Lower leg skin (tissue), 4 donors: ENCODE data around the gene WNT5B. TPM values are rescaled to one million over a fixed set of nuclear protein-coding genes. Genes with fewer than 3 reads are reported as not detected.

Source experiments
- DNase-seq, 2 donors: peaks; one replicate each; pipeline ENCODE4 v3.0.0-alpha.2; 2019; ENCODE audit warnings: low spot score in 2 of 2
- H3K4me3 ChIP-seq: fragments of 200-600 bp; sonication (generic); 2 replicates; pipeline ENCODE4 v1.5.1; 2017; ENCODE audit warnings: mild to moderate bottlenecking, low read depth; ENCODE audit not compliant: poor library complexity, severe bottlenecking
- POLR2A ChIP-seq, 2 donors: fragments of 450-650 bp; IDR thresholded peaks; one replicate each; pipeline ENCODE4 v1.6.1; 2016 to 2017; ENCODE audit warnings: antibody characterized with exemption in 2 of 2, mild to moderate bottlenecking in 1 of 2, moderate library complexity in 1 of 2
- WGBS, 2 donors: methylation state at CpG; one replicate each; pipeline ENCODE4 v1.1.5; 2018; 5-methylcytosine and 5-hydroxymethylcytosine counted together
- intact Hi-C: fragments of 100-400 bp; cut with DNase I; formaldehyde crosslinking; loops from one replicate; pipeline ENCODE4 v1.15.0; 2023; ENCODE audit warnings: low total_unique reads
- total RNA-seq, 4 donors: library from RNA; depleted of rRNA; stranded (reverse); fragments of >200 nt; gene quantifications; one replicate each; pipeline ENCODE4 v1.1.0, GENCODE V29; 2016
- TF ChIP-seq, protein P1 (sequence below), 3 donors: fragments of 450-650 bp; IDR thresholded peaks; one replicate each; pipeline ENCODE4 v1.5.1; 2016; ENCODE audit warnings: antibody characterized with exemption in 3 of 3, mild to moderate bottlenecking in 3 of 3, moderate library complexity in 2 of 3

Gene WNT5B
- total RNA-seq, 4 donors from 2014 or later, result 3.6 to 16.5 (median 10.9) TPM

DNA sequence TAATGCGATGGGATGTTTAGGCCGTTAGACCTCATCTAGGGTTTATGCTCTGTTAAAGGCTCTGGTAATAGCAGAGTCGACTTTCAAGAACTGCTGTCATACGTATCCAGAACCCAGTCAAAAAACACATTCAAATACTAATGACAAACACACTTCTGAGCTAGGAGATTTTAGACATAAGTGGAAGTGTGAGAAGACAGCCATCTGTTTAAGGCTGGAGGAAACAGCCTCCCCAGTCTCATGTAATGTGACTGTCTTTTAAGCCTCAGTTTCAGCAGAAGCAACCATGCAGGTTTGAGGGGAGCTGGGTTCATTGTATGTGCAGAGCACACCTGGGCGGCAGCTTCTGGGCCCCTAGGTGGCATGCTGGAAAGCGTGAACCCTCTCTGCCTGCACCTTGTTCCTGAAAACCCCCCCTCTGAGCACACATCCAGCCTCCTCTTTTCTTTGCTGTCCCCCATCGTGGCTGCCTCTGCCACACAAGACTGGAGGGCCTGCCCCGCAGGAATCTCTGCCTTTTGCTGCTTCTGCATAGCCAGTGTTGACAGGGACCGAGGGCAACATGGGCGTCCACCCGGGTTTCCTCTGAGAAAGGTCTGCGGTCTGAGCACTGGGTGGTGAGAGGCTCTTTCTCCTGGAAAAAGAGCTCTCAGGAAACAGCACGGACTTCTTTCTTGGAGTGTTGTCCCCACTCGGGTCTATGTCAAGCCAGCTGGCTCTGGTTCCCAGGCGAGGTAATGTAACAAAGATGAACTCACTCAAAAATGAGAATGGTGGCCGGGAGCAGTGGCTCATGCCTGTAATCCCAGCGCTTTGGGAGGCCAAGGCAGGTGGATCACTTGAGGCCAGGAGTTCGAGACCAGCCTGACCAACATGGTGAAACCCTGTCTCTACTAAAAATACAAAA lies 11.6 kb downstream of the WNT5B start:
- H3K4me3 ChIP-seq, result no peak overlapping the region
- intact Hi-C loops, result no loop called here
- DNase-seq, result no peak
- WGBS, 2 donors, result 82 to 84% methylated on average over 18 of the region's 18 CpGs
- TF ChIP-seq, protein P1, sequence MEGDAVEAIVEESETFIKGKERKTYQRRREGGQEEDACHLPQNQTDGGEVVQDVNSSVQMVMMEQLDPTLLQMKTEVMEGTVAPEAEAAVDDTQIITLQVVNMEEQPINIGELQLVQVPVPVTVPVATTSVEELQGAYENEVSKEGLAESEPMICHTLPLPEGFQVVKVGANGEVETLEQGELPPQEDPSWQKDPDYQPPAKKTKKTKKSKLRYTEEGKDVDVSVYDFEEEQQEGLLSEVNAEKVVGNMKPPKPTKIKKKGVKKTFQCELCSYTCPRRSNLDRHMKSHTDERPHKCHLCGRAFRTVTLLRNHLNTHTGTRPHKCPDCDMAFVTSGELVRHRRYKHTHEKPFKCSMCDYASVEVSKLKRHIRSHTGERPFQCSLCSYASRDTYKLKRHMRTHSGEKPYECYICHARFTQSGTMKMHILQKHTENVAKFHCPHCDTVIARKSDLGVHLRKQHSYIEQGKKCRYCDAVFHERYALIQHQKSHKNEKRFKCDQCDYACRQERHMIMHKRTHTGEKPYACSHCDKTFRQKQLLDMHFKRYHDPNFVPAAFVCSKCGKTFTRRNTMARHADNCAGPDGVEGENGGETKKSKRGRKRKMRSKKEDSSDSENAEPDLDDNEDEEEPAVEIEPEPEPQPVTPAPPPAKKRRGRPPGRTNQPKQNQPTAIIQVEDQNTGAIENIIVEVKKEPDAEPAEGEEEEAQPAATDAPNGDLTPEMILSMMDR (IDR thresholded peaks at IDR 0.05), result no peak
- no peak for TF ChIP-seq POLR2A (IDR thresholded peaks at IDR 0.05)

DNA sequence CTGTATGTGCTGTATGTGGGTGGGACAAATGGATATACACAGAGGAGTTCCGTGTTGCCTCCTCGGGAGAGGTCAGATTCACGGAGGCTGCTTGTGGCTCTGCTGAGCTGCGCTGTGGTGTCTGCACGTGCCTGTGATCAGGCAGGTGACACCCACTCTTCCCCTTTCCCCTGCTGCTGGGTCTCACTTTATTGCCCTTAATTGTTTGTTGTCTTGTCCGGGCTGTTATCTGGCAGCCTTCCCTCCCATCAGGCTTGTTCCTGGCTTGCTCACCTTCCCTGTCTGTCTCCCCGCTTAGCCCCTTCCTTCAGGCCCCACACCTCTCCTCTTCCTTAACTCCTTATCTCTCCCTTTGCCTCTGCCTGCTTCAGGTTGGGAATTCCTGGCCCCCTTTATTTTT lies 13.5 kb downstream of the WNT5B start:
- no peak for TF ChIP-seq POLR2A (IDR thresholded peaks at IDR 0.05)
- TF ChIP-seq, protein P1 (IDR thresholded peaks at IDR 0.05), result no peak
- intact Hi-C loops, result no loop called here
- H3K4me3 ChIP-seq, result no peak overlapping the region
- 73 to 81% methylated on average over 7 of the region's 7 CpGs for WGBS, 2 donors
- no peak for DNase-seq

DNA sequence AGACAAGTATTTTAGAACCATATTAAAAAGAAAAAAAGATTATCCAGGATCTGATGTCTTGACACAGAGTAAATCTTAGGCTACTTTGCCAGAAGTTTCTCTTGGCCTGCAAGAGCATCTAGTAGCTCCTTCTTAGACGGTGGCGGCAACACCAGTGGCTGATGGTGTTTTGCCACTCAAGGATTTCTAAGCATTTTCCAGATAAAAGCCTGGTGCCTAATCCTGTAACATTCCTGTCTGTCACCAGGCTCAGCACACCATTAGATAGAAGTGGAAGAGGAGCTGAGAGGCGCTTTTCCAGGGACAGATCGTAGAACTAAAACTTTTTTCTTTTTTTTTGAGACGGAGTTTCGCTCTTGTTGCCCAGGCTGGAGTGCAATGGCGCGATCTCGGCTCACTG lies 14.0 kb downstream of the WNT5B start:
- 87 to 92% methylated on average over 9 of the region's 9 CpGs for WGBS, 2 donors
- no peak overlapping the region for H3K4me3 ChIP-seq
- DNase-seq, result no peak
- intact Hi-C loops, result no loop called here
- TF ChIP-seq, protein P1 (IDR thresholded peaks at IDR 0.05), result no peak
- no peak for TF ChIP-seq POLR2A (IDR thresholded peaks at IDR 0.05)

DNA sequence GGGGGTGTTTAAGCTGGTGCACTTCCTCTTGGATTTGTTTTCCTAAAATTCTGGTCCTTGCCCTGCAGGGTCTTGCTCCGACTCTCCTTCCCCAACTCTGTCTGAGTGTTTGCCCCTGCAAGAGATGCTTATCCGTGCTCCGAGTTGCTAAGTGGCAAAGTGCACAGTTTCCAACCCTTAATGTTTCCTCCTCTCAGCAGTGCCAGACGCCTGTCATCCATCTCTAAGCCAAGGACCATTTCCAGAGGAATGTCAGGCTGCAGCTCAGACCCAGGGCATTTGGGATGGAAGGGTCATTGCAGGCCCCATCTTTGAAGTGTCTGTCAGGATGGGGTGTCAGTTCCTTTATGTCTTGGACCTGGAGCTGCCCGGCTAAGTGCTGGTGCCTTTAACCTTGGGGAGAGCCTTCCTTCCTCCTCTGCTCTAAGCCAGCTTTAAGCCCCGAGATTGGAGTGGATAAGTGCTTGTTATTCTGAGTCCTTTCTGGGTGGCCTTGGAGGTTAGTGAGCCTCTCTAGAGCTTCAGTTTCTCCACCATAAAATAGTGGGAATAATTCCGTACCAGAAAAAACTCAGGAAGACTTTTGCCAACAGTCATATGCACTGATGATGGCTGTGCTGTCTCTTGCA lies 15.0 kb downstream of the WNT5B start:
- intact Hi-C loops, result no loop called here
- no peak overlapping the region for H3K4me3 ChIP-seq
- no peak for DNase-seq
- WGBS, 2 donors, result 58 to 62% methylated on average over 7 of the region's 7 CpGs
- TF ChIP-seq, protein P1 (IDR thresholded peaks at IDR 0.05), result no peak
- TF ChIP-seq POLR2A (IDR thresholded peaks at IDR 0.05), result no peak

DNA sequence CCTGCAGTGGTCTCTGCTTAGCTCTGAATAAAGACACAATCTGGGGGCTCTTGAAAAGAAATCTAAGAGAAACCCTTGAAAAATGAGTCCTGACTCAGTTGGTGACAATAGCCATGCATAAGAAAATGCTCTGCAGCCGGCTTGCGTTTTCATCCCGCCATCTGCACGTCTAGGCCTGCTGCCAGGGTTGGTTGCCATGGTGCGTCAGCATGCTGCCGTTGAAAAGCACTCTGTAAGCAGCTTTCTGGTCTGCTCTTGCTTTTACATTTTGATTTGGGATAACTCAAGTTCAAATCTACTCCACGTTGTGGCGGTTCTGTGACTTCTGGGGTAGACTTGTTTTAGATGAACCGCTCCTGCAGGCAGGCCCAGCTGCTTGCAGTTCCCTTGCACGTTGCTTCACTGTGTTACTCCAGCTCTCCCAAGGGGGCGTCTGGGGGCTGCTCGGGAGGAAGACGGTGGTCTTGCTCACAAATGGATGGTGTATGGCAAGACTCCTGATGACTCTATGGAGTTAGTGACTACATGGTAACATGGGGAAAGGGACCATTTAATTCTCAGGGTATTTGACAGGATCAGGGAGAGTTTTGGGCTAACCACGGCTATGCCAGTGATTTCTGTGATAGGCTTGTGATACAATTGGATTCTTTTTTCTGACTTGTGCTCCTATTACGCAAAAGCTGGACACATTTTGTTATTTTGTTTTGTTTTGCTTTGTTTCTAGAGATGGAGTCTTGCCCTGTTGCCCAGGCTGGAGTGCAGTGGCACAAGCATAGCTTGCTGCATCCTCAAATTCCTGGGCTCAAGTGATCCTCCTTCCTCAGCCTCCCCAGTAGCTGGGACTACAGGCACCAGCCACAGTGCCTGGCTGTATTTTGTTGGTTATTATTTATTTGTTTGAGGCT lies 15.8 kb downstream of the WNT5B start:
- H3K4me3 ChIP-seq, result no peak overlapping the region
- WGBS, 2 donors, result 31 to 41% methylated on average over 15 of the region's 15 CpGs
- TF ChIP-seq POLR2A (IDR thresholded peaks at IDR 0.05), result no peak
- TF ChIP-seq, protein P1 (IDR thresholded peaks at IDR 0.05), result no peak
- DNase-seq, result peak in 1 of 2 donors; percentile 68
- intact Hi-C loops, result no loop called here
